ENCODE data around the gene ODAD4.

ODAD4 gene

DNA sequence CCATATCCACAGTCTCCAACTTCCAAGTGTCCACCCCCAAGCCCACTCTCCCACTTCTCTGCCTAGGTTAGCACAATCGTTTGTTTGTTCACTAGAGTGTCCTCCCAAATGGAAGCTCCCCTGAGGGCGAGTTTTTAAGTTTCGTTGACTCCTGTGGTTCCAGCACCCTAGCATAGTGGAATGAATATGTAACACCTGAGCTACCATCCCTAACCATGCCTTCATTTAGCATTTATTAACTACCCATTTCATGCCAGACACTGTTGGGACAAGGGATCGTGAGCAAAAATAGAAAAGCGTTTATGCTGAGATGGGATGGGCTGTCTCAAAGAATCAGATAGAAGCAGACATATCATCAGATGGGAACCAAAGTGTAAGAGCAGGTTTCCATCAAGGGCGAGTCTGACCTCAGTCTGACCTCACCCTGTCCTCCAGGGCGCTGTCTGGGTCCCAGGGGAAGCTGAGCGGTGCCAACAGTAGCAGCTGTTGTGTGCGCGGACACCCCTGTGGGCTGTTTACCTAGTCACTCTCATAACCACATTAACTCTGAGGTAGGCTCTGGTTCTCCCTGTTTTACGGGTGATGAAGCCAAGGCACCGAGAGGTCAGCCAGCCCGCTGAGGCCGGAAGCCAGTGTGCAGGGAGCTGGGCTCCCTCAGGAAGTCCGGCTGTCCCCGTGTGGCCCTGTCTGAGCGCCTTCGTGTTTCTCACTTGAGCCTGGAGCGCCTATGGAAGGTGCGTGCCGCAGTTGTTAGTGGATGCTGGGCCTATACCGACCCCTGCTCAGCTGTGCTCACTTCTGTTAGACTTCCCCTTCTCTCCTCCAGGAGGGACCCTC is 42.4 kb downstream of the ODAD4 start:
- no peak for DNase-seq (ENCODE audit: low spot score)

DNA sequence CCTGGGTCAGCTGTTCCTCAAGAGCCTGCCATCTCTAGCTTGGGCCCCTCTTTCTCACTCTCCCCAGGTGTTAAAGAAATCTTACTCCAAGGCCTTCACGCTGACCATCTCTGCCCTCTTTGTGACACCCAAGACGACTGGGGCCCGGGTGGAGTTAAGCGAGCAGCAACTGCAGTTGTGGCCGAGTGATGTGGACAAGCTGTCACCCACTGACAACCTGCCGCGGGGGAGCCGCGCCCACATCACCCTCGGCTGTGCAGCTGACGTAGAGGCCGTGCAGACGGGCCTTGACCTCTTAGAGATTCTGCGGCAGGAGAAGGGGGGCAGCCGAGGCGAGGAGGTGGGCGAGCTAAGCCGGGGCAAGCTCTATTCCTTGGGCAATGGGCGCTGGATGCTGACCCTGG is 43.0 kb downstream of the ODAD4 start:
- DNase-seq (ENCODE audit: low spot score), result no peak

DNA sequence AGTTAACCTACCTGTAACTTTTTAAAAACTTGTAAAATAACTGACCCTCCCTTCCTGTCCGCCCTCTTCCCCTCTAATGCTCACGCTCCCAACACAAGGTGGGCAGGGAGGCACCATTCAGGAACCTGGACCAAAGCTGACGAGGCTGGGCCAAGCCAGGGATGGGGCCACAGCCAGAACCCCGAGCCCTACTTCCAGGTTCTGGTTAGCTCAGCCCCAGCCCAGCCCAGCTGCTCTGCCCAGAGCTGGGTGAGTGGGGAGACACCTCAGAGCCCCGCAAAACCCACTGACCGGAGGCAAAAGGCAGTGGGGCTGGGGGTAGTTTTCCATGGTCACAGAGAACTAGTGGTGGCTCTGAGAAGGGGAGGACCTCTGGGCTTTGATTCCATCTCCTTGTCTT is 43.6 kb downstream of the ODAD4 start:
- no peak for DNase-seq (ENCODE audit: low spot score)

DNA sequence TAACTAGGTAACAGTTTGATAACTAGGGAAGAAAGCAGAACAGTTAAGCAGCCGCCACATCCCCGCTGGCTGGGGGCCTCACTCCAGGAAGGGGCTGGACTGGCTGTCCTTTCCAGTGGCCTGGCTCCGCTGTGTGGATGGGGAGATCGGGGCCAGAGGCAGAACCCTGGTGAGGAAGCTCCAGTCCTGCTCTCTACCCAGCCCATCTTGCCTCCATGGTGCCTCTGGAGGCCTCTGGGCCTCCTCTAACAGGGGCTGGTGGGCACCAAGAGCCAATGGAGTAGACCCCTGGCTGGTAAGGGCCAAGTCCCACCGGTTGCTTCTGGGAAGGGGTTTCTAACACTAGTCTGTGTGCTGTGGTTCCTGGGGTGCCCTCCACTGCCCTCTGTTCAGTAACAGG is 44.2 kb downstream of the ODAD4 start:
- DNase-seq (ENCODE audit: low spot score), result no peak

DNA sequence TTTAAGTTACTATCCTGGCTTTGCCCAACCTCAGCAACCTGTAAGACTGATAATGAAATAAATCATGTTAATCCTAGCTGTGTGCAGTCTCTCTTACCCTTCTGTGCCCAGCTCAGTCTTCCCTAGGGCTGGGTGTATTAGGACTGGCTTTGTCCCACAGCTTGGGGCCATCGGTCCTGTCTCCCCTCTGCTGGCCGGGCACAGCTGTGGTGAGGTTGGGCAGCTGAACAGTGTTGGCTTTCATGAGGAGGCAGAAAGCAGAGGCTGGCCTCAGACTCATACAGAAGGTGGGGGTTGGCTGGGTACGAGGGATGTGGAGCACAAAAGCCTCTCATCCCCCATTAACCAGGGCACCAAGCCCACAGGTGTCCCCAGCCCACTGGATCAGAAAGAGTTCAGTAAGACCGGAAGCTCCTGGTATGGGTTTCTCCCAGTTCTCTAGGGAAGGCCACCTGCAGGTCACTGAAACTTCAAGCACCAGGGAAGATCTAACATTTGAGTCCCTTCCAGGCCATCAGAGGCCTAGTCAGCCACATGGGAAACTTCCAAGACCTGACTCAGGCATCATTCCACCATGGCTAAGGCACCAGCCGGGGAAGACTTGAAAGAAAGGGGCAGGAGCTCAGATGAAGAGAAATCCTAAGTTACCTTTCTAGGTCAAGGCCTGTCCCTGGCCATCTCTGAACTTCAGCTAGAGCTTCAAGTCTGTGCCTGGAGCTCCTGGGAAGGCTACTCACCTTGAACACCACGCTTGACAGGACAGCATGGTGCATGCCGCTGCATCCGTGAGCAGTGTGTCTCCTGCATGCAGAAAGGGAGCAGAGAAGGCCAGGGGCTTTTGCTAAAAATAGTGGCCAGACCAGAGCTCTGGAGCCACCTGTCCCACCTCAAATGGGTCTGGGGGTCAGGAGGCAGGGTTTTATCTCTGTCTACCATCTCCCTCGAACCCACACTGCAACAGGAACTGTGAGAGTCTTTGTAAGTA is 45.0 kb downstream of the ODAD4 start:
- no peak for DNase-seq (ENCODE audit: low spot score)

DNA sequence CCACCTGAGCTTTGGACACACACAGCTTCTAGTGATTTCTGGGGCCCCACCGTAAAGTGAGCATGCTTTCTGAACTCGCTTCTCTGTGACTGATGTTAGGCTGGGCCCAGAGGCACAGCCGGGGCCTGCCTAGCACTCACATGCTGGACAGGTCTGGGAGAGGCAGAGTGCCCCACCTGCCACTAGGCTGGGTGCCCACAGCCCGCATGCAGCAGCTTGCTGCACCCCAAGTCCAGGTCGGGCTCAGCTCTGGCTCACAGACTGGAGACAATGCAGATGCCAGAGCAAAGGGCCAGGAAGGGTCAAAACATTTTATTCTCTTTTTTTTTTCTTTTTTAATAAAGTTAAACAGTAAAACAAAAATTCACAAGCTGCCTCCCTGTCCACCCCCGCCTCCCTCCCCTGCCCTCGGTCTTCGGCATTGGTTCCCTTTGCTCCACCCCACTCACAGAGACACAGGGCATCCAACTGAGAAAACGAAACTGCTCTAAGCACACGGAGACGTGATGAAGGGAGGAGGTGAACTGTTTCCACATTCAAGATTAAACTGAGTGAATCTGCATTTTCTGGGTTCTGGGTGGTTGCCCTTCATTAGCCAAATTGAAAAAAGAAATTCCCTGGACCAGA is 45.8 kb downstream of the ODAD4 start:
- no peak for DNase-seq (ENCODE audit: low spot score)

DNA sequence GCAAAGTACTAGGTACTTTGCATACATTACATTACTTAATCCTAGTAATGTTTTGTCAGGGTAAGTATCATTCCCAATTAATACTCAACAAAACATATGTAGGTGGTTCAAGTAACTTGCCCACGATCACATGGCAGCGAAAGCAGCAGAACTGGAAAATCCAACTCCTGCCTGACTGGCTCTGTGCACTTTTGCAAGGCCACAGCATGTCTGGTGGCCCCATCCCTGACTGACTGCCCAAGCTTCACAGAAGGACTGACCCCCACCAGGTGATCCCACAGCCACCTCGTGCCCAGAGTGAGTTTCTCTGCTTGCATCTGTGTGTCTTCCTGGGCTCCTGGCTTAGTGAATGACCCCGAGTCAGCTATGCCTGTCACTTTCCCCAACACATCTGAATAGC is 47.6 kb downstream of the ODAD4 start:
- no peak for DNase-seq (ENCODE audit: low spot score)

DNA sequence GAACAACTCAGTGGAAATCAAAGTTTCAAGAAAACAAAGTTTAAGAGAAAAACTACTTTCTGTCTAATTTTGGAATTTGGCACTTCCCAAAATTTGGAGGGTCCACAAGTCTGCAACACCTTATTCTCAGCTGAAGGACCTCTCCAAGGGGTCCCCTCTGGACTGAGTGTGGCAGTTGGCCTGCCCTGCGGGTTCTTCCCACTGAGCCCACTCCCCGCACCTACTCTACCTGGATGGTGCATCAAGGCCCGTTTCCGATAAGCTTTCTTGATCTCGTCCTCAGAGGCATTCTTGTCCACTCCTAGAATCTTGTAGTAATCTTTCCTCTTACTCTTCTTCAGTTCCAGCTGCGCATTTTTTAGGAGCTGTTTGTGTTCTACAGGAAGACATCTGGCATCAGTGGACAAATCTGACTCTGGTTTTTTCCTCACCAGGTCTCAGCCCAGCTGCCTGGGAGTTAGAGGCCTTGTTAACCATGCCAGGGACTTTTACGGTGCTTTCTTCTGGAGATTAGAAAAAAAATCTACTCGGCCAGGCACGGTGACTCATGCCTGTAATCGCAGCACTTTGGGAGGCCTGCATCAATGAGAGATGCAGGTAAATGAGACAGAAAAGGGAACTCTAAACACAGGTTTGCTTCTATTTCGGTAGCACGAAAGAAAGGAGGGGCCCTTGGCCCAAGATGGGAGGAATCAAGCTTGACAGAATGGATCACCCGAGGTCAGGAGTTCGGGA is 51.8 kb downstream of the ODAD4 start:
- no peak for DNase-seq (ENCODE audit: low spot score)

DNA sequence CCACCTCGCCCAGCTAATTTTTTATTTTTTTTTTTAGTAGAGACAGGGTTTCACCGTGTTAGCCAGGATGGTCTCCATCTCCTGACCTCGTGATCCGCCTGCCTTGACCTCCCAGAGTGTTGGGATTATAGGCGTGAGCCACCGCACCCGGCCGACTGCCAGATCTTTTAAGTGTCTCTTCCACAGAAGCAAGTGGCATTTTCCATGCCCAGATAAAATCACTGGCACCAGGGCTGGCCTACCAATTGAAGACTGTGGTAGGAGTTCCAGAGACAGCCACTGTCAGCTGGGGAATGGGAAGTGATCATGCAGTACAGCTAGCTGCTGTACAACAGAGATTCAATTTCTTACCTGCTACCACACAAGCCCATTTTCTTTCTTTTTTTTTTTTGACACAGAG is 54.0 kb downstream of the ODAD4 start:
- no peak for DNase-seq (ENCODE audit: low spot score)

DNA sequence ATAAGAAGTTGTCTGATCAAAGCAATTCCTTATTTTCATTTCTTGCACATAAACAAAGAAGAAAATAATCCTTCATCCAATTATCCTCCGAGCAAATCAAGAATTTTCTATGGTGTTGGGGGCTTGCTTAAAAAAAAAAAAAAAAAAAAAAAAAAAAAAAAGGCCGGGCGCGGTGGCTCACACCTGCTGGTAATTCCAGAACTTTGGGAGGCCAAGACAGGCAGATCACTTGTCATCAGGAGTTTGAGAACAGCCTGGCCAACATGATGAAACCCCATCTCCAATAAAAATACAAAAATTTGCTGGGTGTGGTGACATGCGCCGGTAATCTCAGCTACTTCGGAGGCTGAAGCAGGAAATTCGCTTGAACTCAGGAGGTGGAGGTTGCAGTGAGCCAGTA is 55.5 kb downstream of the ODAD4 start:
- no peak for DNase-seq (ENCODE audit: low spot score)

DNA sequence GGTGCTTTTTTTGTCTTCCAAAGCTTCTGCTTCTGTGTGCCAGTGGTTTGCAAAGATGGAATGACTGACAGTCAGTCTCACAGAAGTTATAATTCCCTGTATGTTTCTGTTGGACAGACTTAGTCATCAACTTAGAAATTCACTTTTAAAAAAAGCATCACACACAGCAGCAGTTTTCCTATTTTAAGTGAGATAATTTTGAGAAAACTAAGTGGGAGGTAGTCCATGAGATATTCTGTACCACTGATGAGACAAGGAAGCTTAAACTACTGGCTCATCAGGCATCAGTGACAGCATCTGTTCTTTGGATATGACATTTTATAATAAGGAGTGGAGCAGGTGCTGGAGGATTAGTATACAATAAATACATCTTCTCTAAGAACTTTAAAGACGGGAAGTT is 56.2 kb downstream of the ODAD4 start:
- no peak for DNase-seq (ENCODE audit: low spot score)

DNA sequence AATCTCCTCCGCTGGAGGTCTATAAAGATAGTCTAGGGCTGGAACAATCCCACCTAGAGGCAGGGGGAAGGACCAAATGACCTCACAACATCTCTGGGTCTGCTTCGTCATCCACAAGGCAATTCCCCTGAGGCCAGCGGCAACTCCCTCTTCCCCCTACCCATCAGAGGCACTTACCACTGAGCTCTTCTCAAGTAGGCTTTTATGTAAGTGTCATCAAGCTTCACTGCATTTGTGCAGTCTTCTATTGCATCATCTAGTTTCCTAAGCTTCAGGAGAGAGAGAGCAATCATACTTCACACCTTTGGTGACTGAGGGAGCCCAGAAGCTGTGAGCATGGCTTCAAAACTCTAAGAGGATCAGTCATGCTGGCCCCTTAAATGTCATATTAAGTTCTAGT is 57.2 kb downstream of the ODAD4 start:
- no peak for DNase-seq (ENCODE audit: low spot score)

DNA sequence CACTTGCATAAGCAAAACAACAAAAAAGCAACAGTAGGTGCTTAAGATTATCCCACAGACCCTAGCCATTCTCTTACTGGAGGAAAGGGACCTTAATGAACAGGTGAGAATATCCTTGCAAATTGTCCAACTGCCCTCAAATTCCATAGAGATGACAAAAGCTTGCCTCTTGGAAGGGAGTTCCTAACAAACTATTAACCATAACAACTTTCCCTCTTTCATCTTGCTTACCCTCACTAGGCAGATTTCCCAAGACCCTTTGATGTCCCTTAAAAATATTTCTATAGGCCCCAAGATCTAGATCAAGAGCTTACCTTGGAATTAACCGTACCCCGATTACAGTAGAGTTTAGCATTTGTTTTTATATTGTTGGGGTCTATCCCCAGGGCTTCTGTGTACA is 58.0 kb downstream of the ODAD4 start:
- peak; percentile 51 for DNase-seq (ENCODE audit: low spot score)

DNA sequence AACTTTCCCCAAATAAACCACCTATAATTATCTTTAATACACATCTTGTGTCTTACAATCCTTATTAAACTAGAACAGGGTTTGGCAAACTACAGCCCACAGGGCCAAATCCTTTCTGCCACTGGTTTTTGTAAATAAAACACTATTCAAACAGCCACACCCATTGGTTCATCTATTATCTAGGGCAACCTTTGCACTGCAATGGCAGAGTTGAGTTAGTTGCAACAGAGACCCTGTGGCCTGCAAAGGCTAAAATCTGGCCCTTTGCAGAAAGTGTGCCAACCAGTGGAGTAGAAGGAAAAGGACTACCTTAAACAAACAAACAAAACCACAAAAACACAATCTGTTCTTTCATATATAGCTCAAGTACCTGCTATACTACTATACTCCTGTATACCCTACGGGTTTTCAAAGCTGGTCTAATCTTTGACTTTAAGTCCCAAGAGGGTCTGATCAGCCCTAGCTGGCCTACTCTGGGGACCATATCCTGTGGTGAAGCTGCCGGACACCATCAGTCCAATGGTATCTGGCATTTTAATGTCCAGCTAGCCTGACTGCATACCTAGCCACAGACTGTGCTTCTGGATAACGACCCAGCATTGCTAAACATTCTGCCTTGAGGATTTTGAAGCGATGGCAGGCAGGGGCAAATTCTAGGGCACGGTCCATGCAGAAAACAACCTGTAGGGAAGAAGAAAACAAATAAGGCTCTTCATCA is 59.4 kb downstream of the ODAD4 start:
- peak; percentile 36 for DNase-seq (ENCODE audit: low spot score)

DNA sequence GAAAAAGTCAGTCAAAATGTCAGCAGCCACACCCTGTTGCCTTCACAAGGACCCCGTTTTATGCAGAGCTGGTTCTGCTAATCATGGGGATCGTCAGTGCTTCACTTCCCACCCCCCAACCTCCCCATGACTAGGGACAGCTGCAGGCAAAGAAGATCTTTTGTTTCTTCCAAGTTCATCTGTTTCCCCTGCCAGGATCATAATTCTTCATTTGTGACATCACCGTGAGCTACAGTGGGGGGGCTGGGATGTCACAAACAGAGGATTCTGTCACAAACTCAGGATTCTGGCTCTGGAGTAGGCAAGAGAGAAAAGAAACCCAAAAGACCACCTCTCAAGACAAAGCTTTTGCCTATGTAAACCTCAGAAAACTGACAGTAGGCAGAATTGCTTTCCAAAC is 62.2 kb downstream of the ODAD4 start:
- no peak for DNase-seq (ENCODE audit: low spot score)

DNA sequence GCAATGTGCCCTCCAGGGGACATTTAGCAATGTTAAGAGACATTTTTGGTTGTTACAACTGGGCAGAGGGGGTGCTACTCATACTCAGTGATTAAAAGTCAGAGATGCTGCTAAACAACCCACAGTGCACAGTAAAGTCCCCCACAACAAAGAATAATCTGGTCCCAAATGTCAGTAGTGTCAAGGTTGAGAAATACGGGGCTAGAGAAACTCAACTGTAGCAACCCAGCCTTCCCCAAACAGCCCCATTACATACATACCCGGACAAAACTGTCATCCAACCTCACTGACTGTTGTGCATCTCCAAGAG is 66.4 kb downstream of the ODAD4 start:
- DNase-seq (ENCODE audit: low spot score), result no peak

DNA sequence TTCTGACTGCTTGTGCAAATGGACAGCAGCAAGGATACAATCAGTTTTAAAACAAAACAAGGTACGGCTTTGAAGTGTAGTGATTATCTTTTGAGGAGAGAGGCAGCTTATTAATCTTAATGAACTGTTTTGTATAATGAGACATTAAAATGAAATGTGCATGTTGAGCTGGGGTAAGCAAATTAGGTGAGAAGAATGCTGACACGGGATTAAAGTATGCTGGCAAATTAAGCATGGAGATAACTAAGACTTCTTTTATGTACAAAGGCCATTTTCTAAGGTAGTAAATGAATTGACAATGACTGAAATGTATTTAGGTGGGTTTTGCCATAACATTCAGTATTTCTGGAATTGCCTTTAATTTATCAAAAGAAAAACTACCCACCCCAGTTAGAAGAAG is 68.1 kb downstream of the ODAD4 start:
- no peak for DNase-seq (ENCODE audit: low spot score)

DNA sequence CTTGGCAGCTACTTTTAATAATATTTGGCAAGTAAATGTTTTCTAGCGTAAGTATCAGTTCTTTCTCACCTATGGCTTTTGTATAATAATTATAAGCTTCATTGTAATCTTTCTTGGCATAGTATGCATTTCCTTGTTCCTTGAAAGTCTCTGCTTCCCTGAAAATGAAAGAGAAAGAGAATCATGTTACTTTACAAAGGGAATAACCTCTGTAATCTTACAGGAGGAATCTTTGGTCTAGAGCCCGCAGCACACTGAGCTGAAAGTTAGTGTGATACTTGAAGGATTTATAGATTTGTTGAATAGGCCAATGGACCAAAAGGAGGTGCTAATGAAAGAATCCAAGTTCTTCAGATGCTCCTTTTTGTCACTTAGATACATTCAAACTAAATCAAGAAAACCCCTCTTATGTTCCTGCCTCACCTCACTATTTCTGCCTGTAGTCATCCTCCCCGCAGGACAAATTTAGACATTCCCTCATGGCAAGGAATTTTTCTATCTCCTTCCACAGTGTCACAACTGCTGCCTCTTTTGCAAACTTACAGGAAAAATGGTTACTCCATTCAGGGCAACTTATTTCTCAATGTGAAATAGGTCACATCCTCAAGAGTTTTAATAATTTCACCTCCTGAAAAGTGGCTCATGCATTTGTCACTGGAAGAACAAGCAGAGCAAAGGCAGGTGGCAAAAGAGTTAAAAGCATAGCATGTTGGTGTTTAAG is 70.2 kb downstream of the ODAD4 start:
- DNase-seq (ENCODE audit: low spot score), result no peak

DNA sequence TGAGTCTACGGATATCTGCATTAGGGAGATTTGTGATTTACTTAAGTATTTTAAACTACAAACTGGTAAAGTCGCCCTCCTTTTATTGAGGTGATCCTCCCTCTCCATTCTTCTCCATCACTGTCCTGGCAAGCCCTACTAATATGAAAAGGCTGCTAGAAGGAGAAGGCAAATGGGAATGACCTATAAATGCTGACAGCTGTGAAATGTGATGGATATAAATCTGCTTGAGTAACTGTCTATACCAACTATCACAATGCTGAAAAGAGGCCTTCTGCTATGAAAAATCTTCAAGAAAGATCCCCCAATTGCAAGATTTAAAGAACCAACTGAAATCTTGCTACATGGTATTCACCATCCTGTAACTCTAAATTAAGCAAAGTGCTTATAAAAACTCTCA is 71.3 kb downstream of the ODAD4 start:
- no peak for DNase-seq (ENCODE audit: low spot score)

DNA sequence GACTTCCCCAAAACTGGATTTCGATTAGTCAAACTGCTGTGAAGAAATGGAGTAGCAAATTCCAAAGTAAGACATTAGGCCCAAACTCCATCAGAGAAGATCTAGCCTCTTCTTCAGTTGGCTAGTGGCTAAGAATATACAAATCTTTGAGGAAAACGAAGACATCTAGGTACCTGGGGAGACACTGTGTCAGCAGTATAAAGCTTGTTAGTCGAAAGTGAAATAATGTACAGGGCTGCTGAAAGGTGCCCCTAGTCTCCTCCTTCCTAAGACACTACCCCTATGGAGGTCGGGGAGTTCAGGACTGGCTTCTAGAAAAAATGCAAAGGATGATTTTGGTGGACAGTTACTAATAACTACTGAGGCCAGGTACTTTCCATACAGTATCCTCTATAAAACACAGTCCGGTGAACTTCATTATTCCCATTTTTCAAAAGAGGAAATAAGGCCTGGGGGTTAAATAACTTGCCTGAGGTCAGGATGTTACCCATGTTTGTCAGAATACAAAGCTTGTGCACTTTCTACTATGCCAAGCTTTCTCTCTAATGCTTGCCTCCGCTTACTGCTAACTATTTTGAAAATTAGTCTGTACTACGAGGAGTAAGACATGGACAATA is 71.9 kb downstream of the ODAD4 start:
- DNase-seq (ENCODE audit: low spot score), result no peak

All from SW480 (cell line).